DMS153 (cell line): Measurements from ENCODE around the gene AQP12A.
"Not testable (repeated sequence)": the region's sequence is repeated elsewhere in the genome, so short reads cannot be mapped to it uniquely, and the experiment has no call there.

Experiments
- DNase-seq: peaks from one replicate; lab custom pipeline; 2025; lab: John Stamatoyannopoulos, UW

The AQP12A gene

GRCh38 chr2:240688553-240688919, 3.1 kb upstream of the AQP12A start:
- DNase-seq = no peak

GRCh38 chr2:240689975-240690374, 1.7 kb upstream of the AQP12A start:
- DNase-seq = no peak

- DNase-seq = not testable (repeated sequence)
Measured at GRCh38 chr2:240690421-240691074, 1.1 kb upstream of the AQP12A start.

DNA sequence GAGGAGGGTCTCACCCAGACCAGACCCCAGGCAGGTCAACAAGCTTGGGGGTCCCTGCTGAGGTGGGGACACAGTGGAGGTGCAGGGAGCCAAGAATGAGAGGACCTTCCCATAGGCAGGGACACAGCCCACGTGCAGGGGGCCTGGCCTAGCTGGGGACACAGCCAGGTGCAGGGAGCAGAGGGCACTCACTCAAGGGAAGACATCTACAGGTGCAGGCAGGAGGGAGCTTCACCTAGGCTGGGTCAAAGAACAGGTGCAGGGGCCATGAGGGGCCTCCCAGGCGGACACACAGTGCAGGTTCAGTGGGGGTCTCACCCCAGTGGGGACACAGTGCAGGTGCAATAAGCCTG, 615 bp upstream of the AQP12A start:
- DNase-seq = not testable (repeated sequence)

GRCh38 chr2:240692583-240693561, 1.2 kb downstream of the AQP12A start:
- not testable (repeated sequence) for DNase-seq

GRCh38 chr2:240694304-240694703, 2.6 kb downstream of the AQP12A start:
- DNase-seq = not testable (repeated sequence)

- not testable (repeated sequence) for DNase-seq
Measured at GRCh38 chr2:240695593-240695992, 3.9 kb downstream of the AQP12A start.

GRCh38 chr2:240696469-240696868, 4.8 kb downstream of the AQP12A start:
- DNase-seq = not testable (repeated sequence)

DNA sequence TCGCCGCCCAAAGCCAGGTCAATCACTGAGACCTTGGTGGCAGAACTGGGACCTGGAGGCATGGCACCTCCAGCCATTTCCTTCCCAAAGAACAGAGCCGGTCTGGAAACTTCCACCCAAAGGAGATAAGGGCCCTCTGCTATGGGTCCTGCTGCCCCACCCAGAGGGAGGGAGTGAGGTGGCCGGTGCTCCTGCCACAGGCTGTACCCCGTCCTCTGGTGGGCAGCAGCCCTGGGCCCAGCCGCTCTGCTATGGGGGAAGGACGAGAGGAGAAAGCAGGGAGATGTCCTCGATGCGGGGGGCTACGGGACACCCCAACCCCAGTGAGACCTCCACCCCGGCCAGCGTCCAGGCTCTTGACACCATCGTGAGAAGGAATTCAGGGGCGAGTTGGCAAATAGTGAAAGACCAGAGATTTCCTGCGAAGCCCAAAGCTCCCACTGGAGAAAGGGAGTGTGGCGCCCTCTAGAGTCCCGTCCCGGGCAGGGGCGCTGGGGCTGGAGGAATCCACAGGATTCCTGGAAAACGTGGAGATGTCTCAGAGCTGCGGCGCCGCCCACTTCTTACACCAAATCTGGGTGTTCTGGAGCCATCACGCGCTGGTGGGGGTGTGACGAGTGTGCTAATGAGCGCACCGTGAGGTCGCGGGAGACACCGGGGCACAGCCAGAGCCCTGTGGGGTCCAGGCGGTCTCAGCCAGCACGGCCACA, 7.3 kb downstream of the AQP12A start:
- not testable (repeated sequence) for DNase-seq

- DNase-seq = not testable (repeated sequence)
Measured at GRCh38 chr2:240699835-240700234, 8.2 kb downstream of the AQP12A start.

DNA sequence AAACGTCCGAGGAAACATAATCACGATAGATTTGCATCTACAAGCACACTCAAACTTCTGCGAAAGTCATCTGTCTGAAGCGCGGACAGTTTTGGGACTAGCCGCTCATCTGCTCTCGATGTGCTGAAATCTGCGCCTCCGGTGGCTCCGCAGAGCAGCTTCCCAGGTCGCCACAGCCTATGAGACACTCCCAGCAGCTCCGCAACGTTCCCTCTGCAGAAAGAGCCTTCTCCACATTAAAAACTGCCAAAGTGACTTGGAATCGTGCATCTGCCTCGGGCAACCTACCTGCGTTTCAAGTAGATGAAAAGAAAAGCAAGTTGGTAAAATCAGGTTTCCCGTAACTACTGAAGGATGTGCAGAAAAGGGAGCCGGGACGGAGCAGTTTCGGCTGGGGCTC, 8.9 kb downstream of the AQP12A start:
- DNase-seq = not testable (repeated sequence)

DNA sequence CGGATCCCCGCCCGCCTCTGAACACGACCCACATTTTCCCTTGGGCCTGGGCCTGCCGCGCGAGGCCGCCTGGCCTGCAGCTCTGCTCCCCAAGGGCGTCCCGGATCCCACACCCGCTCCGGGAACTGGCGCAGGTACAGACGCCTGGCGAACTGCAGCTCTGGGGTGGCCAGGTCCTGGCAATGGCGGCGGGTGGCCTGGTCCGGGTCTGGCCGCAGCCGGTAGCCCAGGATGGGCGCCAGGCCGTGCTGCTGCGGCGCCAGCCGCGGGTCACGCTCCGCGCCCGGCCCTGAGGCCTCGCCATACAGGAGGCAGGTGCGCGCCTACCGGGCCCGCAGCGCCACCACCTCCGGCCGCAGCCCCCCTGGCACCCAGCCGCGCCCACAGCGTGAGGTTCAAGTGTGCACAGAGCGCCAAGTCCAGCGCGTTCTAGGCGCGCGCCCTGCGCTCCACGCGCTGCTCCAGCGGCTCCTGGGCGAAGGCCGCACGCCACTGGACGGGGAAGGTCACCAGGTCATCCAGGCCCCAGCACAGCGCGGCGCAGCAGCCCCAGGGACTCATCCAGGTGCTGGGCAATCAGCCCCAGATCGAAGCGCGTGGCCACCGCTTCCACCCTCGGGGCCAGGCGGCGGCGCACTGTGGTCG, 9.5 kb downstream of the AQP12A start:
- DNase-seq = no peak

DNA sequence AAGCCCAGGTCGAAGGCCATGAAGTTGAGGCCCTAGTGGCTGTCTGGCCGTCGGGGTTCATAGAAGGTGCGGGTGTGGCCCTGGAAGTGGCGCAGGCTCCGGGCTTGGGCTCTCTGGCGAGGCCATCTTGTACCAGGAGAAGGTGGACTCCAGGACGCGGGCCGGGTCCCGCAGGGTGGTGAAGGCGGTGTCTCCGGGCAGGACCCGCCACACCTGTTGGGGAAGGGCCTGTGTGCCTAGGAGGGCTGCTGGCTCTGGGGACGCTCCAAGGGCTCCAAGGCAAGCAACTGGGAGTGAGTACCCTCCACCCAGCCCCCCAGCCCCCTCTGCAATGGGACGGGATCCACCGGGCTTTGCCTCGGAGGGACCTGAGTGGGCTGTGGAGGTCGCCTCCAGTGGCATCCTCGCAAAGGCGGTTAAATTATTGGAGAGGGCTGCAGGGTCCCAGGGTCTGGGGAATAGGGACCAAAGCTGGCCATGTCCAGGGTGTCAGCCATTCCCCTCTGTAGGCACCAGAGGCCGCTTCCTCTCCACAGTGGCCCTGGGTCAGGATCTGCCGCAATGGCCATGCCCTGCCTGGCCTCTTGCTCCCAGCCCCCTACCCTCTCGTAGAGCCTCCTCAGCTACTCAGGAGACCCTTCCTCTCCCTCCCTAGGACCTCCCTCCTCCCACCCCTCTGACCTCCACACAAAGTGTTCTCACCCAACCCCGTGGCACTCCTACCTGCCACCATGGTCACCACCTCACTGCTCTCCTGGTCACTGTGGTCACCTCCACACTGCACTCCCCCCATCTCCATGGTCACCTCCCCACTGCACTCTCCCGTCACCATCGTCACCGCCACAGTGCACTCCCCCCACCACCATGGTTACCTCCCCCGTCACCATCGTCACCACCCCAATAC, 10.3 kb downstream of the AQP12A start:
- no peak for DNase-seq

GRCh38 chr2:240702640-240703011, 11.0 kb downstream of the AQP12A start:
- DNase-seq = no peak

DNA sequence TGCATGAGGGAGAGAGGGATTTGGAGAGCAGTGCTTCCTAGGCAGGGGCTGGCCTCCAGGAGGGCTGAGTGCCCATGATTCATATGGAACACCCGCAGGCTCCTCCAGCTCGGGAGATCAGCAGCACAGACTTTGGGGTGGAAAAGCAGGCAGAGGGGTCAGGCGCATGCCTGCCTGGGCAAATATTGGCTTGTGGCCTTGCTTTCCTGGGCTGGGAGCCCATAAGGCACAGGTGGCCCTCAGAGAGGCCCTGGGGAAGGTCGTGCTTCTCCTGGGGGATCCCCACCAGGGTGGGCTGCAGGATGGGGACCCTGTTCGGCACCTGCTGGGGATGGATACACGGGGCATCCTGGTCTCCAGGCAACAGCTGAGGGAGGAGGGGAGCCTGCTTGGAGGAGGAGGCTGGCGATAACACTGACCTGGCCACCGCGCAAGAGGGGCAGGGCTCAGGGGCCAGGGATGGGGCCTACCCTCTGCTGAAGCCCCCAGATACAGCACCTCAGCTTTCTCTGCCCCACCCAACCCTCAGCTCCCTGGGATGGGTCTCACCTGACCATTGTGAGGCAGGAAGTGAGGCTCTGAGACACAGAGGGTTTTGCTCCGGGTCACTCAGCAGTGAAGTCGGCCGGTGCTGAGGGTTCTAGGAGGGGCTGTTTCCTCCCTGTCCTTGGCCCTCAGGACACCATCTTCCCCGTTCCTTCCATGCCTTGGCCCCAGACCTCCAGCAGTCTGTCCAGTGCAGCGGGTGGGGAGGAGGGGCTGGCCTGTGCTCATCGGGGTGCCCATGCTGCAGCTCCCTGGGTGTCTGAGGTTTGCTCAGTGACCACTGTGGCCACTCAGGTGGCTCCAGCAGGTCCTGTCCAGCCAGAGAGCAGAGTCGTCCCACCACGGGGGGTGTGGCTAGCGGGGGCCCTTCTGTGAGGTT, 12.0 kb downstream of the AQP12A start:
- no peak for DNase-seq

DNA sequence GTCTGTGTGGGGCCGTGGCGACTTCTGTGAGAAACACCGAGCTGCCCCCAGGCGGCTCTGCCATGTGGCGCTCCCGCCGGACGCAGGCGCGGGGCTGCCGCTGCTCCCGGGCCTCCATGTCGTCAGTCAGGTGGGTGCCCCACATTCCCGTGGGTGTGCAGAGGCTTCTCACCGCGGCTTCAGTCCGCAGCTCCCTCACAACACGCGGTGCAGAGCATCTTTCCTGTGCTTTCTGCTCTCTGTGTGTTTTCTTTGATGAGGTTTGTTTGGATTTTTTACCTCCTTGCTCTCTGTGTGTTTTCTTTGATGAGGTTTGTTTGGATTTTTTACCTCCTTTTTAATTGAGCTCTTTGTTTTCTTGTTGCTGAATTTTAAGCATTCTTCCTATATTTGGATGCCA, 13.0 kb downstream of the AQP12A start:
- DNase-seq = no peak

DNA sequence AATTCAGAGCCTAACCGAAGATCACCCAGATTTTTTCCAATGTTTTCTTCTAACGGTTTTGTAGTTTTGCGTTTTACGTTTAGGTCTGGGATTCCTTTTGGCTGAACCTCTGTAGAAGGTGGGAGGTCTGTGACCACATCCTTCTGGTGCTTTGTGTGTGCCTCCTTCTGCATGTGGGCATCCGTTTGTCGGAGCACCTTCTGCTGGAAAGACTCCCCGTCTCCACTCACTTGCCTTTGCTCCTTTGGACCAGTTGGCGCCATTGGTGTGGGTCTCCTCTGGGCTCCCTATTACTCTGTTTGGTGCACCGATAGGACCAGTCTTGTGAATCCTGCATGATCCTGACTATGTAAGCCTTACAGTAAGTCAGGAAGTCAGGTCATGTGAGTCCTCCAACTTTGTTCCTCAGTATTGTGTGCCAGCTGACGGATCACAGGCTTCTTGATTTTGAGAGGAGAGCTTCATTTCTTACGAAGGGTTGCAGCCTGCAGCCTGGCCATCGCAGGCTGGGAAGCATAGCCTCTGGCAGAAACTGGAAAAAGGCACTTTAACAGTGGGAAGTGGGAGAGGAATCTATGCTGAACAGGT, 13.6 kb downstream of the AQP12A start:
- DNase-seq = no peak

- DNase-seq = no peak
Measured at GRCh38 chr2:240707043-240707756, 15.5 kb downstream of the AQP12A start.

DNA sequence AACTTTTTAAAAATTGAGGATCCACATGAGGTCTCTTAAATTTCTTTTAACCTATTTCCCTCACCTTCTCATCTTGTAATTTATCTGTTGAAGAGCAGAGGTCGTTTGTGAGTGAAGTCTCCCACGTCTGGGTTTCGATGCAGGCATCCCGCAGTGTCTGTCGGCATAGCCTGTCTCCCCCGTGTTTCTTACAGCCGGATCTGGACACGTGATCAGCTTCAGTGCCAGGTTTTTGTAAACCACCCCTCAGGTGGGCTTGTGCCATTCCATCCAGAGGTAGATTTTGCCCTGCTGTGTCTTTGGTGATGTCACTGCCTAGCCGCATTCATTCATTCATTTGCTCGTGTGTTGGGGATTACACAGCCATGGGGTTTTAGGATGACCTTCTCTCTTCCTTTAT, 16.2 kb downstream of the AQP12A start:
- DNase-seq = no peak
